Measurements from ENCODE around the gene EXOSC2.

DNA sequence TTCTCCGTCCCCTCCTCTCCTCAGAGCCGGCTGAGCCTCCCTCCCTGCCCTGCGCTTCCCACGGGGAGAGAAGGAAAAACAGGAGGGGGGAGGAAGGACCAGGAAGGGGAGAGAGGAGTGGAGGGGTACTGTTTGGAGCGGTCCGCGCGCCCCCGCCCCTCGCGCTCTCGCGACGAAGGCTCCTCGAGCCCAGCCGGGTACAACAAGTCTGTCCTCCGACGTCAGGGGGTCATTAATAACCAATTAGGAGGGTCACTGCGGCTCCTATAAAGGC, 29.7 kb upstream of the EXOSC2 start:
- TF ChIP-seq EZH2phosphoT487 (IDR thresholded peaks at IDR 0.05; ENCODE audit: unreplicated experiment) (no peak), STAT1 (IDR thresholded peaks at IDR 0.05; ENCODE audit: unreplicated experiment) (no peak), ZNF331 (CRISPR knock-in tag; IDR thresholded peaks at IDR 0.05; ENCODE audit: low read depth) (no peak), CTCF (conservative IDR thresholded peaks at IDR 0.05; ENCODE audit: low read depth in 2 of 2) (no peak), CREB1 (CRISPR knock-in tag; IDR thresholded peaks at IDR 0.05; ENCODE audit: low read depth) (no peak), REST (IDR thresholded peaks at IDR 0.05; ENCODE audit: unreplicated experiment) (no peak), ZNF462 (CRISPR knock-in tag; IDR thresholded peaks at IDR 0.05) (no peak), EZH2 (IDR thresholded peaks at IDR 0.05; ENCODE audit: low read depth, unreplicated experiment) (no peak), POLR2AphosphoS5 (IDR thresholded peaks at IDR 0.05; ENCODE audit: low read depth) (no peak), ZNF114 (CRISPR knock-in tag; IDR thresholded peaks at IDR 0.05) (no peak), NANOG (IDR thresholded peaks at IDR 0.05; ENCODE audit: borderline replicate concordance) (no peak), ETS1 (IDR thresholded peaks at IDR 0.05) (no peak), JUNB (IDR thresholded peaks at IDR 0.05; ENCODE audit: unreplicated experiment) (no peak)

Measured in GM23338 (cell line).